Measurements from ENCODE around the gene NBAS.

GRCh38 chr2:15595342-15595905 is 34.3 kb upstream of the NBAS start:
- TF ChIP-seq CHD2 (IDR thresholded peaks at IDR 0.05; ENCODE audit: low read length, partially characterized antibody), result no peak
- no peak for TF ChIP-seq CTCF (IDR thresholded peaks at IDR 0.05)

All from A549 (cell line).